WERI-Rb-1 (cell line): Measurements from ENCODE around the gene FHAD1.
A peak's percentile ranks its signal among the peaks of the same experiment; 100 is the strongest.

Experiments
- DNase-seq: peaks from one replicate; pipeline ENCODE4 v3.0.0-alpha.2; 2020
- H3K27ac ChIP-seq: fragments of 250-450 bp; sonication (Bioruptor Pico); 2 replicates; pipeline ENCODE4 v1.5.1; 2020; ENCODE audit warnings: mild to moderate bottlenecking, moderate library complexity
- H3K27me3 ChIP-seq: fragments of 250-450 bp; sonication (Bioruptor Pico); 2 replicates; pipeline ENCODE4 v1.5.1; 2021; ENCODE audit warnings: mild to moderate bottlenecking, low read depth, moderate library complexity; ENCODE audit not compliant: insufficient read depth, severe bottlenecking
- H3K36me3 ChIP-seq: fragments of 250-450 bp; sonication (Bioruptor Pico); 2 replicates; pipeline ENCODE4 v1.5.1; 2020; ENCODE audit warnings: mild to moderate bottlenecking, moderate library complexity
- H3K4me3 ChIP-seq: 2 replicates; pipeline ENCODE4 v1.5.1; 2011; ENCODE audit warnings: low read depth, mild to moderate bottlenecking, control low read depth, low read length
- H3K9me3 ChIP-seq: fragments of 250-450 bp; sonication (Bioruptor Pico); 2 replicates; pipeline ENCODE4 v1.5.1; 2021; ENCODE audit warnings: mild to moderate bottlenecking, moderate library complexity; ENCODE audit not compliant: severe bottlenecking
- CTCF ChIP-seq: IDR thresholded peaks from 2 replicates; pipeline ENCODE4 v1.5.1; 2011; ENCODE audit warnings: low read depth, mild to moderate bottlenecking, control low read depth, inconsistent platforms, low read length

FHAD1 gene

DNA sequence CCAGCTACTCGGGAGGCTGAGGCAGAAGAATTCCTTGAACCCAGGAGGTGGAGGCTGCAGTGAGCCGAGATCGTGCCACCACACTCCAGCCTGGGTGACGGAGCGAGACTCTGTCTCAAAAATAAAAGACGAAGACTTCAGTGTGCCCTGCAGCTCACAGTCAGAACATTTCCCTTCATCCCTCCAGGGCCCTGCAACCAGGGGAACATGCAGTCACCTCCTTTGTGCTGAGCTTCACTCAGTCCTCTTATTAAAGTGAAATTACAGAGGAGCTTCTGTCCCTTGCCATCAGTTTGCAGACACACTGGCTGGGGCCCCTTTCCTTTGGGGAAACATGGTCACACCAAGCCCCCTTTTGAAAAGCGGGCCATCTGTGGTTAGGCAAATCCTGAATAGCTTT lies 24.2 kb downstream of the FHAD1 start:
- DNase-seq = no peak
- no peaks in the 10 kb centered on the region for H3K36me3 ChIP-seq
- no peaks in the 10 kb centered on the region for H3K27me3 ChIP-seq
- TF ChIP-seq CTCF = no peak
- H3K4me3 ChIP-seq = no peak overlapping the region
- H3K9me3 ChIP-seq = no peaks in the 10 kb centered on the region
- H3K27ac ChIP-seq = no peak overlapping the region

DNA sequence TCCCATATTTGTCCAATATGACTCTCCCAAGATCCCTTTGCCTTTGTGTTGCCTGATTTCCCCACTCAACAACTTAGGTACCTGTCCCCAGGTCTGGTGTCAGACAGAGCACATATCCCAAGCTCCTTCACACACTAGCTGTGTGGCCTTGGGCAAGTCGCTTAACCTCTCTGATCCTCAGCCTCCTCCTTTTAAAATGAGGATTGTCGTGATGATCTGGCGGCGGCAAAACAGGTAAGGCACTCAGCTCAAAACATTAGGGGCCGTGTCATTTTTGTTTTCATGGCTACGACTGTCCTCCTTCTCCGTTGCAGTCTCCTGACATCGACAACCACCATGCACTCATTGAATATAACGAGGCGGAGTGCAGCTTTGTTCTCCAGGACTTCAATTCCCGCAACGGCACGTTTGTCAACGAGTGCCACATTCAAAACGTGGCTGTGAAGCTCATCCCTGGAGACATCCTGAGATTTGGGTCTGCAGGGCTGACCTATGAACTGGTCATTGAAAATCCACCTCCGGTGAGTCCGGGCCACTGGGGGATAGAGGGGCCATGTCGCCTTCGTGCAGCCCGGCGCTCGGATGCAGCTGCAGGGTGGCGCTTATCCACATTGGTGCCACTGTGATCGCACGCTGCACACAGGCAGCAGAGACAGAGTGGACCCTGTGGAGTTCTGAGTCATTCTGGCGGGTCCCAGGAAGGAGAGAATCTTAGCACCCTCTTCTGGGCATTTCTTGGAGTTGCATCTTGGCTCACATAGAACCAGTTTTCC lies 25.2 kb downstream of the FHAD1 start:
- no peak overlapping the region for H3K27ac ChIP-seq
- peak; percentile 73 for DNase-seq
- TF ChIP-seq CTCF = peak; percentile 76
- no peaks in the 10 kb centered on the region for H3K27me3 ChIP-seq
- H3K4me3 ChIP-seq = no peak overlapping the region
- H3K9me3 ChIP-seq = no peaks in the 10 kb centered on the region
- no peaks in the 10 kb centered on the region for H3K36me3 ChIP-seq

DNA sequence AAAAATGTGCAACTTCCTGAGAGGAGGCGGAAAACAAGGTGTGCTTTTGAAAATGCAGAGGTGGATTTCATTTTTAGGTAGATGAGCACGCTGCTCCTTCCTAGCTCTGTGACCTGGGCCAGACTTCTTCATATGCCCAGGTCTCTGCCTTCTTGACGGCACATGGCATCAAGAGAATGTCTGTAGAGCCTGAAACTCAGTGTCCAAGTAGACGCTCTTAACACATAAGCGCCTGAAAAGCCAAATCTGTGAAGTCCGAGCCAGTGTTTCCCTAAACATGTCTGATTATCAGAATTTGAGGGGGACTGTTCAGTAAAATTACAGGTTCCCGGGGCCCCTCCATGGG lies 25.7 kb downstream of the FHAD1 start:
- Histone ChIP-seq H3K27me3 (no peaks in the 10 kb centered on the region), H3K4me3 (no peak overlapping the region), H3K9me3 (no peaks in the 10 kb centered on the region)

GRCh38 chr1:15273274-15273673 lies 26.3 kb downstream of the FHAD1 start:
- no peak for TF ChIP-seq CTCF
- H3K4me3 ChIP-seq = no peak overlapping the region
- no peak overlapping the region for H3K27ac ChIP-seq
- no peak for DNase-seq
- no peaks in the 10 kb centered on the region for H3K9me3 ChIP-seq
- no peaks in the 10 kb centered on the region for H3K27me3 ChIP-seq
- no peaks in the 10 kb centered on the region for H3K36me3 ChIP-seq

More for the DNA sequence above, 25.7 kb downstream of the FHAD1 start:
- H3K36me3 ChIP-seq = no peaks in the 10 kb centered on the region
- DNase-seq = no peak
- no peak for TF ChIP-seq CTCF
- no peak overlapping the region for H3K27ac ChIP-seq

GRCh38 chr1:15275921-15276683 lies 29.1 kb downstream of the FHAD1 start:
- Histone ChIP-seq H3K9me3 (no peaks in the 10 kb centered on the region), H3K4me3 (no peak overlapping the region), H3K36me3 (no peaks in the 10 kb centered on the region), H3K27me3 (no peaks in the 10 kb centered on the region), H3K27ac (no peak overlapping the region)
- no peak for TF ChIP-seq CTCF
- no peak for DNase-seq
